Endothelial cell of umbilical vein (primary cell): Measurements from ENCODE around the gene ARRB1. TPM values are rescaled to one million over a fixed set of nuclear protein-coding genes. Genes with fewer than 3 reads are reported as not detected.

Experiments used
- BruUV-seq: library from RNA; stranded (reverse); fragments of 400-500 nt; replicated peaks from 2 replicates; lab custom pipeline; 2021; lab: Mats Ljungman, UMichigan
- CTCF ChIA-PET: fragments of 300-600, 350-600 bp; sonication (Branson Sonifier 250); formaldehyde crosslinking; loops from one replicate; lab custom pipeline; 2021; ENCODE audit warnings: antibody characterized with exemption, inconsistent platforms; lab: Charles Lee
- POLR2A ChIA-PET: fragments of 300-600, 350-600 bp; sonication (Branson Sonifier 250); formaldehyde crosslinking; loops from one replicate; lab custom pipeline; 2021; ENCODE audit warnings: antibody characterized with exemption, inconsistent platforms; lab: Charles Lee
- DNase-seq: peaks from one replicate; pipeline ENCODE4 v3.0.0-alpha.2; 2011; ENCODE audit warnings: low read depth, low spot score
- FAIRE-seq: peaks from 2 replicates; lab custom pipeline; 2011; peaks lifted over from hg19 to GRCh38; lab: Jason Lieb, UNC
- H2AFZ ChIP-seq: 2 replicates; pipeline ENCODE4 v1.6.0; 2012; ENCODE audit warnings: low read depth, low read length, control low read depth, inconsistent platforms
- H3K27ac ChIP-seq: 2 replicates; pipeline ENCODE4 v1.5.1; 2011; ENCODE audit warnings: low read depth, mild to moderate bottlenecking, control low read depth, low read length, moderate library complexity; ENCODE audit not compliant: insufficient read depth
- H3K27me3 ChIP-seq, 2 experiments: 2 replicates each; pipeline versions ENCODE4 v1.6.0 to v1.6.1; 2011; ENCODE audit warnings: low read length in 2 of 2, mixed read lengths in 1 of 2; ENCODE audit not compliant: control insufficient read depth in 2 of 2, insufficient read depth in 2 of 2
- H3K36me3 ChIP-seq, 2 experiments: 2 replicates in 1 of 2; 3 replicates in 1 of 2; pipeline ENCODE4 v1.5.1; 2011; ENCODE audit warnings: low read length in 2 of 2, mild to moderate bottlenecking in 1 of 2, moderate library complexity in 1 of 2; ENCODE audit not compliant: control insufficient read depth in 2 of 2, insufficient read depth in 2 of 2; ENCODE audit errors: extremely low read depth in 1 of 2
- H3K4me1 ChIP-seq: 3 replicates; pipeline ENCODE4 v1.5.1; 2011; ENCODE audit warnings: mild to moderate bottlenecking, low read length; ENCODE audit not compliant: control insufficient read depth, insufficient read depth; ENCODE audit errors: extremely low read depth
- H3K4me2 ChIP-seq: 2 replicates; pipeline ENCODE4 v1.6.1; 2011; ENCODE audit warnings: low read length, control low read depth, mixed read lengths; ENCODE audit not compliant: insufficient read depth
- H3K4me3 ChIP-seq, 3 experiments: fragments of 200-600 bp in 1 of 3; sonication (generic), shearing (Covaris generic) in 1 of 3; replicated peaks in 1 of 3; 2 replicates each; pipeline ENCODE4 v1.5.1; 2011 to 2016; ENCODE audit warnings: control low read depth in 3 of 3, low read length in 3 of 3, mild to moderate bottlenecking in 2 of 3, inconsistent platforms in 1 of 3, low read depth in 1 of 3, moderate library complexity in 1 of 3; ENCODE audit not compliant: insufficient read depth in 1 of 3
- H3K79me2 ChIP-seq: 2 replicates; pipeline ENCODE4 v1.6.0; 2012; ENCODE audit warnings: low read length, inconsistent platforms; ENCODE audit not compliant: control insufficient read depth, insufficient read depth
- H3K9ac ChIP-seq: replicated peaks from 2 replicates; pipeline ENCODE3; 2011; ENCODE audit warnings: low read length, control low read depth; ENCODE audit not compliant: insufficient read depth; ENCODE audit errors: extremely low read depth
- H3K9me1 ChIP-seq: replicated peaks from 3 replicates; pipeline ENCODE4 v1.6.0; 2011; ENCODE audit warnings: mild to moderate bottlenecking, low read length; ENCODE audit not compliant: control insufficient read depth, insufficient read depth; ENCODE audit errors: extremely low read depth
- H3K9me3 ChIP-seq: replicated peaks from 2 replicates; pipeline ENCODE4 v1.5.1; 2012; ENCODE audit warnings: low read length, inconsistent platforms; ENCODE audit not compliant: control insufficient read depth, insufficient read depth
- H4K20me1 ChIP-seq: replicated peaks from 2 replicates; pipeline ENCODE3; 2011; ENCODE audit warnings: mild to moderate bottlenecking, low read length; ENCODE audit not compliant: control insufficient read depth, insufficient read depth; ENCODE audit errors: extremely low read depth
- CTCF ChIP-seq, 2 donors: IDR thresholded peaks; 1 replicate in 1 of 2; 2 replicates in 1 of 2; pipeline ENCODE4 v1.5.1; 2011; ENCODE audit warnings: low read length in 2 of 2, mild to moderate bottlenecking in 2 of 2, moderate library complexity in 2 of 2, control low read depth in 1 of 2, inconsistent platforms in 1 of 2, low read depth in 1 of 2; ENCODE audit not compliant: insufficient read depth in 1 of 2; ENCODE audit errors: extremely low read depth in 1 of 2
- EZH2 ChIP-seq: IDR thresholded peaks from 2 replicates; pipeline ENCODE4 v1.6.1; 2012; ENCODE audit warnings: borderline replicate concordance, low read depth, mild to moderate bottlenecking, moderate library complexity, low read length, inconsistent platforms; ENCODE audit not compliant: severe bottlenecking
- FOS ChIP-seq: IDR thresholded peaks from 2 replicates; pipeline ENCODE4 v1.6.1; 2011; ENCODE audit warnings: mild to moderate bottlenecking, low read length, moderate library complexity, borderline replicate concordance; ENCODE audit not compliant: insufficient read depth
- MAX ChIP-seq: IDR thresholded peaks from 2 replicates; pipeline ENCODE4 v1.6.1; 2011; ENCODE audit not compliant: insufficient read depth, insufficient read length
- POLR2A ChIP-seq: IDR thresholded peaks from 2 replicates; pipeline ENCODE4 v1.6.1; 2012; ENCODE audit warnings: low read depth, mild to moderate bottlenecking, control low read depth, low read length
- POLR2AphosphoS5 ChIP-seq: IDR thresholded peaks from 2 replicates; pipeline ENCODE4 v1.6.1; 2012; ENCODE audit warnings: low read depth, mild to moderate bottlenecking, control low read depth, low read length, moderate library complexity; ENCODE audit not compliant: insufficient read depth
- dilution Hi-C: fragments of 300-500 bp; cut with MboI; formaldehyde crosslinking; loops from one replicate; pipeline ENCODE4 v1.15.0; 2019; ENCODE audit warnings: low sequenced_read_pairs; ENCODE audit not compliant: extremely low pct_ligation_motif_present
- intact Hi-C: fragments of 100-400 bp; cut with micrococcal nuclease; formaldehyde crosslinking; loops from one replicate; pipeline ENCODE4 v1.10.0; 2022
- polyA plus RNA-seq, 4 experiments: library from polyadenylated mRNA; depleted of rRNA in 3 of 4; stranded (reverse) in 3 of 4; unstranded in 1 of 4; fragments of >200 nt; gene quantifications; 2 replicates each; pipeline versions ENCODE4 v1.2.1 to v1.2.3, GENCODE V29; 2011 to 2012; ENCODE audit warnings: missing spikeins in 1 of 4
- total RNA-seq: library from RNA; stranded (reverse); gene quantifications from 2 replicates; pipeline ENCODE4 v1.2.3, GENCODE V29; 2021

Gene ARRB1
- total and polyA plus RNA-seq, 2 donors (not counting 3 experiments of a cell fraction or from before 2014, with no cell fraction given), result 63.9 to 92.6 TPM

GRCh38 chr11:75293903-75294302 is 57.6 kb downstream of the ARRB1 start:
- H3K4me1 ChIP-seq, result peaks cover 15% of the 10 kb centered on the region
- H4K20me1 ChIP-seq, result no peaks in the 10 kb centered on the region
- H3K9me3 ChIP-seq, result no peaks in the 10 kb centered on the region
- intact Hi-C loops, result loop anchor here (1.0 to 2.0 kb wide), 3 partner anchors 13 to 34 kb away; no protein-coding TSS in a partner anchor
- TF ChIP-seq POLR2A (no peak), EZH2 (no peak), POLR2AphosphoS5 (no peak), FOS (no peak), CTCF (IDR thresholded peaks at IDR 0.05; ENCODE audit: extremely low read depth in 1 of 2, insufficient read depth in 1 of 2, low read depth in 1 of 2, low read length in 2 of 2) (no peak), MAX (no peak)
- ChIA-PET CTCF (interaction anchor here (2.5 kb wide), 1 partner anchor 14 kb away, joined by 20 read pairs; no protein-coding TSS in a partner anchor), POLR2A (no interaction called here)
- no peak overlapping the region for H3K9ac ChIP-seq
- no TSS peak for BruUV-seq
- no peak overlapping the region for H3K27ac ChIP-seq
- H3K79me2 ChIP-seq, result peaks cover 1% of the 10 kb centered on the region
- dilution Hi-C loops, result no loop called here
- no peak for FAIRE-seq
- DNase-seq, result no peak
- H3K9me1 ChIP-seq, result no peaks in the 10 kb centered on the region
- H2AFZ ChIP-seq, result no peak overlapping the region
- H3K4me2 ChIP-seq, result no peak overlapping the region
- H3K4me3 ChIP-seq, result no peak overlapping the region
- no peaks in the 10 kb centered on the region for H3K27me3 ChIP-seq
- peaks cover 0 to 13% of the 10 kb centered on the region in 2 experiments for H3K36me3 ChIP-seq
